ENCODE results near the gene INSYN1. TPM values are rescaled to one million over a fixed set of nuclear protein-coding genes. Genes with fewer than 3 reads are reported as not detected.
"Not testable (repeated sequence)": the region's sequence is repeated elsewhere in the genome, so short reads cannot be mapped to it uniquely, and the experiment has no call there.

The INSYN1 gene
- total RNA-seq, 1 donor from 2014 or later, result 0.32 TPM

DNA sequence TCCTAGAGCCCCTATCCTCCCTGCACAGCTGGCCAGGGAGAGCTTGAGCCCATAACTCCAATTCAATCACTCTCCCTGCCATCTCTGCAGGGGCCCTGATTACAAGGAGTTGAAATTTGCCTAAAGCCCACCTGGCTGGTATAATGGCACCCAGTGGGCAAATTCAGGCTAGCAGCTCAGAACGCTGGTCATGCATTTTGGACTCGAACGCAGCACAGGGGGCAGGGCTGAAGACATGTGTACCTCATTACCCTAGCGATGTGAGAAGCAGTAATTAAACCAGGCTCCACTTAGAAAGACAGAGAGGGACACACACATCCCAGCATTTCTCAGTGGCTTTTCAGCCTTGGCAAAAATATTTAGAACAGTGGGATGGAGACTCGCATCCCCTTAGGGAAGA lies 3.2 kb downstream of the INSYN1 start:
- no peak for DNase-seq (ENCODE audit: low read depth)

DNA sequence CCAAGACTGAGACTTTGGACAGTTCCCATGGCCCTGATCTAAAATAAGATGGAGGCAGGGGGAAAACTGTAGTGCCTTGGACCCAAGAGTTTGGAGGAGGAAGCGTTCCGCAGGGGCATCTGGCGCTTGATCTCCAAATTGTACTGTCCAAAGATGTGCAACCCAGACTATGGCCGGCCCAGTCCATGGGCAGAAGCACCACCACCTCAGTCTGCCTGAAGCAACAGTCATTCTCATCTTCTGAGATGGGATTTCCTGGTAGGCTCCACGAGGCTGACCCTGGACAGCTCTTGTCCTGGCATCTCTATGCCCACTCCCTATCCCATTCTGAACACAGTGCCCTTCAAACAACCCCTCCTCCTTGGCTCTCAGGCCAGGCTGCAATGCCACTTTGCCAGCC lies 3.6 kb downstream of the INSYN1 start:
- no peak for DNase-seq (ENCODE audit: low read depth)

DNA sequence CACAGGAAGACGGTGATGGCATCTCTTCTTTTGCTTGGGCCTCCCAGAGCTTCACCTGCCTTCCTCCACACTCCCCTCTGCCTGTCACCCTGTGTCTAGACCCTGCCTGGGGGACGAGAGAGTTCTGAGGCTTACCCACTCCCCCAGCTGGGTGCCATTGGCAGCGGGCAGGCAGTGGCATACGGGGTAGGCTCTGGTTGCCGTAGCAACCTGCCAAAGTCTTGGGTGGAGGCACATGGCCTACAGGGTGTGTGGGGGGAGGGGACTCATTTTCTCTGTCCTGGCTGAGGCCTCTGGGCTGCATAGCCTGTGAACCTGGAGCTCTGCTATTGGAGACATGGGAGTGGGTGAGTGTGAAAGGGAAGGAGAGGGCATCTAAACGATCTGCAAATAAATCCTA lies 4.4 kb downstream of the INSYN1 start:
- no peak for DNase-seq (ENCODE audit: low read depth)

DNA sequence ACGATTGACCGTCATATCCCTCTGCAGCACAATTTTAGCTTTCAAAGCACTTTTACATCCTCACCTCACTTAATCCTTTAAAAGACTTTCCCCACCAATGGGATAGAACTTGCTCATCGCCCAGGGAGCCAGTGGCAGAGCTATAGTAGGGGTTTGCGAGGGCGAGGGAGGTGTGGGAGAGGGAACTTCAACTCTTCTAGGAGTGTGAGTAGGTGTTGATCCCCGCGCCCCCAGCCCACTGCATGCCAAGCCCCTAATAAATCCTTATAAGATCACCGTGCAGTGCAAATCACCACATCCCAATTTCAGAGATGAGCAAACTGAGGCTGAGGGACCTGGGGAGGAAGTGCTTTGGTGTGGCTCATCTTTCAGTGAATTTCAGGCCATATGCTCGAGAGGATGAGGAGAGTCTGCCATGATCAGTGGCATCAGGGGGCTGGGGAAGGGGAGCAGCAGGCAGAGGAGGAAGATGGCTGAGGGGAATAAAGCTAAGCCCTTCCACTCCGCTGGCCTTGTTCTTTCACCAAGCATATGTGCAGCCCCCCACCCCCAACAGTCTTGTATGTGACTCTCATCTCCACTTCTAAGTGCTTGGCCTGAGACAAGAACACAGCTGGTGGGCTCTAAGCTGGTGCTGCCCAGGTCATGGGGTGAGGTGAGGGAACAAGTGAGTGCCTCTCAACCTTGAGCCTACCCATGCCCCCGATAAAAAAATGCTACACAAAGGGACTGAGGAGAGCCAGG lies 5.1 kb downstream of the INSYN1 start:
- DNase-seq (ENCODE audit: low read depth), result no peak

DNA sequence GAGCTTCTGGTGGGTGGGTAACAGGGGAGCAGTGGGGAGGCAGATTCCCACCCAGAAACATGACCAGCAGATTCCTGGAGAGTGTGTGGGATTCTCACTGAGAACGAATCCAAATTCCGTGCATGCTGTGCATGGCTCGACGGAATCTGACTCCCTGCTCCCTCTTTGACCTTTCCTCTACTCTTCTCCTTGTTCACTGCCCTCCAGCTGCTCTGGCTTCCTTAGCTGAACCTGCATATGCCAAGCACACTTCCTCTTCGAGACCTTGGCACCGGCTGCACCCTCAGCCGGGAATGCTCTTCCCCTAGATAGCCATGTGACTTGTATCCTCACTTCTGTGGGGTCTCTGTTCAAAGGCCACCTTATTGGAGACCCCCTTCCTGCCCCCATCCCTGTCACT lies 6.3 kb downstream of the INSYN1 start:
- peak; percentile 54 for DNase-seq (ENCODE audit: low read depth)

DNA sequence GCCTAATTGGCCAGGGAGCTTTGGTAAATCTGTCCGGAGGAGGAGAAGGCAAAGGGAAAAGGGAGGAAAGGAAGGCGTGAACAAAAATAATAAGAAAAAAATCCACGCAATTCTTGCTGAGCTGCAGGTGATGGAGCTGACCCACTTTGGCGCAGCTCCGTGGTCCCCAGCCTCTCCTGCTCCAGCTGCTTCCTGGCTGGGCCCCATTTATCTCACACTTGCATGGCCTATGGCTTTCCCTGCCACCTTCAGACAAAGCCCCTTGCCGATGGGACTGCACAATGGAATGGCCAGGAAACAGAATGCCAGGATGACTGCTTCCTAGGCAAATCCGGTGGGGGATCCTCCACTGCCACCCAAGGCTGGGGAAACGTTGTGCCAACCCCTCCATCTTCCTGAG lies 6.9 kb downstream of the INSYN1 start:
- DNase-seq (ENCODE audit: low read depth), result no peak

DNA sequence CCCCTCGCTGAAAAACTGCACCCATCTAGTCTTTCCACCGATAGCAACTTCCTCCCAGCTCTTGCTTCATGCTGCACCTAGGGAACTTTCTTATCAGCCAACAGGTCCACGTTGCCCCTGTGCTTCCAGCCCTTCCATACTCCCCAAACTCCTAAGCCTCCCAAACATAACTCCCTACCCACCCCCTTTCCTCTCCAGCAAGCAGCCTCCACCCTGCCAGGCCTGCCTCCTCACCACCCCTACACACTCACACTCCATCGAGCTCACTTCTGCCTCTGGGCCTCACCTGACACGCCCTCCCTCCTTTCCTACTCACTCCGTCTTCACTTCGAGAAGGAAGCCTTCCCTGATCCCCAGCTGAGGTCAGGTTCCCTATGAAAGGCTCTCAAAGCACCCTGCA lies 8.1 kb downstream of the INSYN1 start:
- no peak for DNase-seq (ENCODE audit: low read depth)

DNA sequence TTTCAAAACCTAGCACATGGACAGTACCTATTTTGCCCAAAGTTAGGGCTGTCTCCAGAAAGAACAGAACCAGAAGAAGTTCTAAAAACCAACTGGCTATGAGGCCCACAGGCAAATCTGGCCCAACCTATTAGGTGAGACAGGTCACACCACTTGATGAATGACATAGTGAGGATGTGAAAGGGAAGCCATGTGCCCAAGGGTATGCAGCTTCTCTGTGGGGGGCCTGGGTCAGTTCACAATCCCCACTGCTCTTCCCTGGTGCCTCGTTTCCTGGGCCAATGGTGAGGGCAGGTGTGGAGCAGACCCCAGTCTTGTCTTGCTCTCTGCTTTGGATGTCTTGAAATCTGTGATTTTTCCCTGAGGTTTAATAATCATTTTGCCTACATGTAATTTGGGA lies 8.9 kb downstream of the INSYN1 start:
- DNase-seq (ENCODE audit: low read depth), result no peak

DNA sequence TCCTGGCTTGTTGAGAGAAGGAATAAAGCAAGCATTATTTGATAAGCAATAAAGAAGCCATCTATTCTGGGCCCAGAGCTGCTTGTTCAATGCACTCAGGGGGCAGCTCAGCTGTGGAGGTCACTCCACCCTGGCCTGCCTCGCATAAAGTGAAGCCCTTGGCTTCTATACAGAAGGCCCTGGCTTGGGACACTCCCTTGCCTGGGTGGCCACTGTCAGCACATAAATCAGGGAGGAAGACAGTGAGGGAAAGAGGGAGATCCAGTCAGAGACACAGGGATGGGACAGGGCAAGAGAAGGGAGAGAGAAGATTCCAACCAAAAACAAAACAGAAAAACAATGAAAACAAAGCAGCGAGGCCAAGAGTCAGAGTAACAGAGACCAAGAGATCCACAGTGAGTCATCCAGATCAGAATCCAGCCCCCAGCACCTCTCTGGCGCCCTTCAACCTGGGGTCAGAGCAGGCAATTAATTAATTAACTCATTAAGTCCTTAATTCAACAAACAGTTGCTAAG lies 11.8 kb downstream of the INSYN1 start:
- peak; percentile 22 for DNase-seq (ENCODE audit: low read depth)

DNA sequence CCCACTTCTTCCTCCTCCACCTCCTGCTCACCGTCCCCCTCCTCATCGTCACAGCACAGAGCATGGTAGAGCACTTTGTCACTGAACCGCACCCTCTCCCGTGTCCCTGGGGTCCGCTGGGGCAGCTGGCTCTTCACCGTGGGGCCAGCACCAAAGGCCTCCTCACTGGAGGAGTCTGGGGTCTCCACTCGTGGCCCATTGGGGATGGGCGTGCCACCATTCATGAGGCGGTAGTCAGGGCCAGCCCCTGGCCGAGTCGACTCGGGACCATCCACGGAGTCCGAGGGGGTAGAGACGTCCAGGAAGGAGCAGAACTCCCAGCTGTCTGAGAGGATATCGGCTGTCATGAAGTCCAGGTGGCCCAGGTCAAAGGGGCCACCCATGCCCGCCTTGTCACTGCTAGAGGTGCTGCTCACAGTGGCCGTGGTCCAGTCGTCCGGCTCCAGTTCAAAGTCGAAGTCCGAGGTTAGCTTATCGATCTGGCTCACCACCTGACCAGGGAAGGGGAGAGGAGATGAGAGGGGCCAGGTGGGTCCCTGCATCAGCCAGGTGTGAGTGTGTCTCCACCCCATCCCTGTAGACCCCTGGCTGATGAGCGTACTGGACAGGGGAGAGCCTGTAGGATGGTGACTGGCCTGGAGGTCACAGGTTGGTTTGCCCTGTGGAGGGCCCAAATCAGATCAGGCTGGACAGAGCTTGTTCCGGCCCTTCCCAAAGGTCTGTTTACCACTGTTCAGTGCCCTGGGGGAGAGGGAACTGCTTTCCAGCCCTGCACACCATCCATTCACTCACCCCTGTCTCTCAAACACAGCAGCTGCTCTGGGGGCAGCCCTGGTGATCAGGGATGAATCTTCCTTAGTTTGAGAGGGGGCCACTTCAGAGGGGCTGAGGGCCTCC lies 12.8 kb downstream of the INSYN1 start:
- DNase-seq (ENCODE audit: low read depth), result no peak

DNA sequence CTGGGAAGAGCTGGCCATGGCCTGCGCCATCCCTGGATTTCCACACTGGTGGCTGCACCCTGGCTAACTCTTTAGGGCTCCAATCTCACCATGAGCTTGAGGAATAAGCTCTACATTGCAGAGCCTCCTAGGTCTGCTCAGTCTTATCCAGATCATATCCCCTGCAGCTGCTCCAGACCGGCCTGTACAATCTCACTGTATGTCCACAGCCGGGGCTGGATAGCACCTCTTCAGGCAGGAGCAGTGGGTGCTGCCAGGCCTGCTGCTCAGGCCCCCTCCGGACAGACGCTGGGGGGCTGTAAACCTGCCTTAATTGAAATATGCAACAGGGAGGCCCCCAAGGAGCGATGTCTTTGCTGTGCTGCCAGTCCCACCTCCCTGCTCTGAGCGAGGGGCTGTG lies 15.6 kb downstream of the INSYN1 start:
- DNase-seq (ENCODE audit: low read depth), result no peak

DNA sequence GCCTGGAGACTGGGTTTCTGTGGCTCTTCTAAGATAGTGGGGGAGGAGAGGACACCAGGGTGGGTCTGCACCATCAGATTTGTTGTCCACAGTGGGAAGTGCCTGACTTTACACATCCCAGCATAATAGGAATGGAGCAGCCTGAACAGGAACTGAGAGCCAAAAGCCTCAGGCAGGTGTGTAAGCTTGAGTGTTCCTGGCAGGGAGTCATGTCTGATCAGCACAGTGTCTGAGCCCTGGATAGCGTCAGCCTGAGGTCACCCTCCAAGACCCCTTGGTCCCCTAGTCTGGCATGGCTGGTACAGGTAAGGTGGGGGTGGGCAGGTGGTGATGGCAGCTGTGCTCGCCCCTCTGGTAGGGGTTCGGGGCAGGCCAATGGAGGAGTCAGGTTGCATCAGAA lies 20.2 kb downstream of the INSYN1 start:
- no peak for DNase-seq (ENCODE audit: low read depth)

DNA sequence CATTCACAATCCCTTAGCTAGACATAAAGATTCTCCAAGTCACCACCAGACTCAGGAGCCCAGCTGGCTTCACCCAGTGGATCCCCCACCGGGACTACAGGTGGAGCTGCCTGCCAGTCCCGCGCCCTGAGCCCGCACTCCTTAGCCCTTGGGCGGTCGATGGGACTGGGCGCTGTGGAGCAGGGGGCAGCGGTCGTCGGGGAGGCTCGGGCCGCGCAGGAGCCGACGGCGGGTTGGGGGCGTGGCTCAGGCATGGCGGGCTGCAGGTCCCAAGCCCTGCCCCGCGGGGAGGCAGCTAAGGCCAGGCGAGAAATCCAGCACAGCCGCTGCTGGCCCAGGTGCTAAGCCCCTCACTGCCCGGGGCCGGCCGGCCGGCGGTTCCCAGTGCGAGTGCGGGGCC lies 21.1 kb downstream of the INSYN1 start:
- not testable (repeated sequence) for DNase-seq (ENCODE audit: low read depth)

DNA sequence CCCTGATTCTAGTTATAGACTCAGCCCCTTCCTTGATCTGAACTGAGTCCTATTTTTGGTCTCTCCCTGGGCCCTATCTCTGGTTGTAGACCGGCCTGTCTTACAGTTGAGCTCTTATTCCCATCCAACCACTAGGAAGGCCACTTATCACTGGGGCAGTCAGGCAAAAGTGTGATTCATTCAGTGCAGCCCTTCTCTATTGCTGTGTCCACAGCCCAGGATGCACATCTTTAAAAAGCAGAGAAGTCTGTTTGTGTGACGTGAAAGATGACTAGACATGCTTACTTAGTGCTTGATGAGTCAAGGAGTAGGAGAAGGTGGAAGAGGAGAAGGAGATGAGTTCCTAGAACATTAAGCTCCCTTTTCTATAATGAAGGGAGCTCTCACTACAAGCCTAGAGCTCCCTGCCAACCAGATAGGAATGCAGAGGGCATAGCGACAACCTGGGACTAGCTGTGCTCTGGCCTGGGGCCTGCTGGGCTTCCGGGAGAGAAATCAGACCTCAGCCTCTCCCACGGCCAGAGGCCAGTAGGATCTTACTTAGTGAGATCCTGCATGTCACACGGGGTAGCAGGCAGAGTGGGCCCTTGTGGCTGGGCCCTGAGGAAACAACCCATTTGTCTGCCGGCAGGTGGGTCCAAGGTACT lies 25.7 kb downstream of the INSYN1 start:
- peak; percentile 17 for DNase-seq (ENCODE audit: low read depth)

DNA sequence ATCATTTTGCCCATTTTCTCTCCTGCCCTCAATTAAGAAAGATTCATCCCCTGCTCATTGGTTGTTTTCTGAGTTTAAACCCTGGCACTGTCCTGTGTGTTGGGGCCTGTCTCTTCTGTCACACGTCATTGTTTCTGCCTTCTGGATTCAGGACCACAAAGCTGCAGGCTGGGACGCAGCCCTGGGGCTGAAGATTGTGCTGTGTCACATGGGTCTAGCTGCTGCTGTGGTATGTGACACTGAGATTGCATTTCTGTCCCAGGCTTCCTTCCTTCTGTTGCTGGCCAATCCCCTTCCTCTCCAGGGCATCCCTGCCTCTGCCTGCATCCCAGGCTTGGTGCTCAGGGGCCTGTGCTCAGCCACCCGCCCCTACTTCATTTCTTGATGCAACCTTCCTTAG lies 28.9 kb downstream of the INSYN1 start:
- DNase-seq (ENCODE audit: low read depth), result no peak

DNA sequence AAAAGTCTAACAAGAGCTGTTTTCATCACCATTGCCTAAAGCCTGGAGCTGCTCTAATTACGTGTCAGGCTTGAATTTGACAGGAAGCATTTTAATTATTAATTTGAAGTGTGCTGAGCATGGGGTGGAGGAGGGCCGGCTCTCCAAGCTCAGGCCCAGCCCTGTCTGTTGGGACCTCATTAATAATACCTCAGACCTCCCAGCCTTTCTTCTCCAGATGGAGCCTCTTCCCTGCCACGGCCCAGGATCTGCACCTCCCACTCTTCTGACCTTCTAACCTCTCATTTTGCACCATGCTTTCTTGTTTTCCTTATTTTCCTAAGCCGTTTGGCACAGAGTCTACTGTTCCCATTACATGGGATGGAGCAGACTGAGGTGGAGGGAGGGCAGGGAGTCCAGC lies 30.0 kb downstream of the INSYN1 start:
- no peak for DNase-seq (ENCODE audit: low read depth)

DNA sequence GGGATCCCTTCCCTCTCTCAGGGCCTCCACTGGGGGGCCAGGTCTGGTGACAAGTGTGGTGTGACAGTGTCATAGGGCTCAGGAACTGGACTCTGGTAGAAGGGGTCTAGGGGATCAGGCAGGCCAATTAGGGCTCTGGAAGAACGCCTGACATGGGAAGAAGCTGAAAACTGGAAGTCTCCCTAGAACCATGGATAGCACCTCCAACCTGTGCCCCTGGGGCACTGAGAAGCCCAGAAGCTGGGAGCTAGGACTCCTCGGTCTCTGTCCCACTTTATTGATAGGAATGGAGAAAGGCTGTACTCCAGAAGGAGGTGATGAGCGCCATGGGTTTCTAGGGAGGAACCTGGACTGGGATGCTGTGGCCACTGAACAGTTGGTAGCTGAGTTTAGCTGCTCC lies 30.7 kb downstream of the INSYN1 start:
- DNase-seq (ENCODE audit: low read depth), result no peak

DNA sequence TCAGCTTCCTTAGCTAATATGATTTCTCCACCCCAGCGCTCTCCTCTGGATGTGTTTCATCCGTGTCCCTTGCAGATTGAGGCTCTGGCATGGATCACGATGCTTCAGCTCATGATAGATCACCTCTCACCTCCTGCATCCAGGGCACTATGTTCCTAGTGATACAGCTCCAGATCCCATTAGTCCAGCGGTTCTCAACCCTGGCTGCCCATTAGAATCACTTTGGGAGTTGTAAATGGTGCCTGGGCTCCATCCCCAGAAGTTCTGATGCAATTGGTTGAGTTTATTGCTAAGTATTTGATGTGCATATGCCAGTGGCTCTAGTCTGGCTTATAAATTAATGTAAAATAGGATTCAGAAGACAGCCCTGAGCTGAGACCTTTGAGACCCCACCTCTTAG lies 34.5 kb downstream of the INSYN1 start:
- DNase-seq (ENCODE audit: low read depth), result no peak

DNA sequence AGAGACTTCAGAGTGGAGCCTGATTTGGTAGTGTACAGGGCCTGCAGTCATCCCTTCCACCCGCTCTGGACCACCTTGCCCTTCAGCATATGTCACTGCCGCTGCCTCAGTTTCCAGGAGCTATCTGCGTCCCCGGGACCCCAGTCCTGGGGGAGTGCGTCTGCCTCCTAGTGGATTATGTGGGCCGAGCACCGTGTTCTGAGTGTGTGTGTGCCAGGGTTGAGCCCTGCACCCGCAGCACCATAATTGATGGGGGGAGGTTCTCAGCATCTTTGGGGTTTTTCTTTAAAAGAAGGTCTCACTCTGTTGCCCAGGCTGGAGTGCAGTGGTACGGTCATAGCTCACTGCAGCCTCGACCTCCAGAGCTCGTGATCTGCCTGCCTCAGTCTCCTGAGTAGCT lies 35.3 kb downstream of the INSYN1 start:
- DNase-seq (ENCODE audit: low read depth), result no peak

DNA sequence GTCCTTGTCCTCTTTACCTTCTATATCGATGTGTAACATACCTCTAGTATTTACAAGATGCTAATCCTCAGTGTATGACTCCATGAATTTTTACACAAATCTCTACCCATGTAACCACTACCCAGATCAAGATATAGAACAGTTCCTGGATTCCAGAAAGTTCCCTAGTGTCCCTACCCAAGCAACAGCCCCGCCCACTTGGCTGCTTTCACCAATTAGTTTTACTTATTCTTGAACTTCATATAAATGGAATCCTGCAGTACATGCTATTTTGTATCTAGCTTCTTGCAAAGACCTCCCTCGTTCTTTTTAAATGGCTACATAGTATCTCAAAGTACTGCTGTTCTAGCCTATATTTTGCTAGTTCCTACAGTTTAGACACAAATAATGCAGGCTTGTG lies 35.9 kb downstream of the INSYN1 start:
- DNase-seq (ENCODE audit: low read depth), result no peak

DNA sequence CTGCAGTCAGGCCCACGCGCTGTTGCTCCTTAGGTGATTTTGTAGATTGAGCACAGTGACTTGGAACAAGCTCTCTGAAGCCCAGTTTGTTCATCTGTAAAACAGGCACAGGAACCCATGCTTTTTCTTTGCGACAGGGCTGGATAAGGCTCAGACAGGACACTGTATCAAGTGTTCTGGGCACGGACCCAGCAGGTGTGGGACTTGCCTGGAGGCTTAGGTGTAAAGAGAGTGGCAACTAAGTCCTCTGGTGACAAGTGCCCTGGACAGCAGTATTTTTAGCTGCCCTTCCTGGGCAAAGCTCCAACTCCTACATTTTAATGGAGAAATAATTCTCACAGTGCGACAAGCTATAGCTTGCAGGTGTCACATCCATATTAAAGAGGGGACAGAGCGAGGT lies 36.7 kb downstream of the INSYN1 start:
- DNase-seq (ENCODE audit: low read depth), result no peak

DNA sequence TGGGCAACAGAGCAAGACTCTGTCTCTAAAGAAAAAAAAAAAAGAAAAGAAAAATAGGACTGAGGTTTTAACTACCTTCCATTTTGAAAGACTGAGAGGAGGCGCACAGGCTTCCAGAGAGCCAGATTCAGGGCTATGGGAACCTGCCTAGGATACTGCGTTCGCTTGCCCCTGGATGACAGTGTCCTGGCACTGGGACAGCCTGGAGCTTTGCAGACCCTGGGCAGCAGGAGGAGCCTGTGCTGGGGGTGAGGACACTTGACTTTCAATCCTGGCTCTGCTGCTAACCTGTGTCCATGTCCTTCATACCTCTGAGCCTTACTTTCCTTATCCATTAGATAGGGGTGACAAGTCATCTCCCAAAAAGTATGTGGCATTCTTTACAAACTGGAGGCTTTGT lies 37.7 kb downstream of the INSYN1 start:
- DNase-seq (ENCODE audit: low read depth), result no peak

Data from myocyte (in vitro differentiated cells).